GM06990 (cell line): Measurements from ENCODE around the gene PRR5L.

Source experiments
- DNase-seq: peaks from one replicate; pipeline ENCODE4 v3.0.0-alpha.2; 2011; ENCODE audit not compliant: insufficient read length; ENCODE audit errors: extremely low read depth
- H3K27me3 ChIP-seq: replicated peaks from 2 replicates; pipeline ENCODE4 v1.6.0; 2011; ENCODE audit warnings: low read length; ENCODE audit not compliant: control insufficient read depth, insufficient read depth
- H3K36me3 ChIP-seq: 2 replicates; pipeline ENCODE4 v1.5.1; 2011; ENCODE audit warnings: low read length; ENCODE audit not compliant: control insufficient read depth, insufficient read depth
- H3K4me3 ChIP-seq: replicated peaks from 2 replicates; pipeline ENCODE4 v1.5.1; 2011; ENCODE audit warnings: low read depth, mild to moderate bottlenecking, control low read depth, low read length
- TF ChIP-seq, protein P1 (sequence below): IDR thresholded peaks from 2 replicates; pipeline ENCODE4 v1.5.1; 2011; ENCODE audit warnings: low read length, control low read depth, mild to moderate bottlenecking, inconsistent platforms; ENCODE audit not compliant: insufficient read depth, poor library complexity, severe bottlenecking

PRR5L gene

GRCh38 chr11:36270701-36271100 is 25.4 kb upstream of the PRR5L start:
- no peaks in the 10 kb centered on the region for H3K27me3 ChIP-seq

GRCh38 chr11:36271794-36272407 is 24.2 kb upstream of the PRR5L start:
- DNase-seq = no peak
- Histone ChIP-seq H3K4me3 (no peak overlapping the region), H3K27me3 (no peaks in the 10 kb centered on the region), H3K36me3 (peaks cover 5% of the 10 kb centered on the region)
- TF ChIP-seq, protein P1, sequence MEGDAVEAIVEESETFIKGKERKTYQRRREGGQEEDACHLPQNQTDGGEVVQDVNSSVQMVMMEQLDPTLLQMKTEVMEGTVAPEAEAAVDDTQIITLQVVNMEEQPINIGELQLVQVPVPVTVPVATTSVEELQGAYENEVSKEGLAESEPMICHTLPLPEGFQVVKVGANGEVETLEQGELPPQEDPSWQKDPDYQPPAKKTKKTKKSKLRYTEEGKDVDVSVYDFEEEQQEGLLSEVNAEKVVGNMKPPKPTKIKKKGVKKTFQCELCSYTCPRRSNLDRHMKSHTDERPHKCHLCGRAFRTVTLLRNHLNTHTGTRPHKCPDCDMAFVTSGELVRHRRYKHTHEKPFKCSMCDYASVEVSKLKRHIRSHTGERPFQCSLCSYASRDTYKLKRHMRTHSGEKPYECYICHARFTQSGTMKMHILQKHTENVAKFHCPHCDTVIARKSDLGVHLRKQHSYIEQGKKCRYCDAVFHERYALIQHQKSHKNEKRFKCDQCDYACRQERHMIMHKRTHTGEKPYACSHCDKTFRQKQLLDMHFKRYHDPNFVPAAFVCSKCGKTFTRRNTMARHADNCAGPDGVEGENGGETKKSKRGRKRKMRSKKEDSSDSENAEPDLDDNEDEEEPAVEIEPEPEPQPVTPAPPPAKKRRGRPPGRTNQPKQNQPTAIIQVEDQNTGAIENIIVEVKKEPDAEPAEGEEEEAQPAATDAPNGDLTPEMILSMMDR = no peak

More at GRCh38 chr11:36270701-36271100, 25.4 kb upstream of the PRR5L start:
- H3K4me3 ChIP-seq = no peak overlapping the region
- H3K36me3 ChIP-seq = peaks cover 3% of the 10 kb centered on the region
- TF ChIP-seq, protein P1 = no peak
- DNase-seq = no peak

DNA sequence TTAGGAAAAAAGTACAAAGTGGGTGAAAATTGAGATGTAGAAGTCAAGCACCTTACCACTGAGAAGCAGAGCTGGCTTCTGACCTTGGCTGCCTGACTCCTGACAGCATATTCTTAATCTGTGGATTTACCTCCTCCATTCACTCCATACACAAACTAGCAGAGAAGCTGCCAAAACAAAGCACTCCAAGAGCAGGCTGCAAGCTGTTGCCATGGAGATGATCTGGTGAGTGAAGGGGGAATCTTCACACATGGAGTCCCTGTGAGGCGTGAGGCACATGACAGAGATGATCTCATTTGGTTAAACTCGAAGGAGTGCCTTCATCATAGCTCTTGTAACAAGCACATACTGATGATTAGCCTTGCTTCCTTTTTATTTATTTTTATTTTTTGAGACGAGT is 23.0 kb upstream of the PRR5L start:
- no peak for DNase-seq

GRCh38 chr11:36274414-36274813 is 21.7 kb upstream of the PRR5L start:
- no peak overlapping the region for H3K4me3 ChIP-seq
- peaks cover 5% of the 10 kb centered on the region for H3K36me3 ChIP-seq
- DNase-seq = no peak
- TF ChIP-seq, protein P1 = no peak
- no peaks in the 10 kb centered on the region for H3K27me3 ChIP-seq

More for the DNA sequence above, 23.0 kb upstream of the PRR5L start:
- Histone ChIP-seq H3K36me3 (peaks cover 5% of the 10 kb centered on the region), H3K27me3 (no peaks in the 10 kb centered on the region), H3K4me3 (no peak overlapping the region)
- TF ChIP-seq, protein P1 = no peak

DNA sequence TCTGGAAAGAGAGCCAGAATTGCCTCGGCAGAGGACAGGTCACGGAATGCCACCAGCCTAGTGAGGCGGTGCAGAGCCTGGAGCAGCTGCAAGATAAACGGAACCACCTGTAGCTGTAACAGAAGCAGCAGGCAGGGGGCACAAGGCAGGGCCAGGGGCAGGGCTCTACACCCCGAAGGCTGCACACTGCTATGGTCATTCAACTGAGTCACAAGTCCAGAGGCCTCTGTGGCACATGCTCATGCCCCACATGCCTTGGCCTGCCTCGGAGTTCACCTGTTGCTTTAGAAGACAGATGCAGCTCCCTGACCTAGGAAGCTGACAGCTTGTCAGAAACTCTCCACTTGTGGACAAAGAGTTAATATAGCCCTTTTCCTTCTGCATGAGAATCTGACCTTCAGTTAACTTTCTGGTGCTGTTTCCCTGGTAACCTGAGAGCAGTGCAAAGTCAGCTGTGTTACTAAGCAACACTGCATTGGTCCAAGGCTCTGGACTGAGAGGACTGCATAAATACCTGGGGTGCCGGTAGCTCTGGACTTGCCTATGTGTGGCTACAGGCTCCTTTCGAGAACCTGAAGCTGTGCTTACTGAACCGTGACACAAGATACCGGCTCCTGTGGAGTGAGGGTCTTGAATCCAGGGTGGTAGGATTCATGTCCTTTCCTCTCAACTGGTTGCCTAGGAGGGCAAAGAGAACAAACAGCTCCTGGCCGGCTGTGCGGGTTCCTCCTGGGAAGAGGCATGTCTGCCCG is 17.4 kb upstream of the PRR5L start:
- DNase-seq = no peak
- no peaks in the 10 kb centered on the region for H3K27me3 ChIP-seq
- peaks cover 2% of the 10 kb centered on the region for H3K36me3 ChIP-seq
- TF ChIP-seq, protein P1 = no peak
- H3K4me3 ChIP-seq = no peak overlapping the region
